SU-DHL-6 (cell line): ENCODE data around the gene ATP5PF.

Source experiments
- H2AFZ ChIP-seq: fragments of 200-600 bp; sonication (generic); 2 replicates; pipeline ENCODE4 v1.6.1; 2014; ENCODE audit warnings: low read depth, mild to moderate bottlenecking, moderate library complexity, mixed read lengths, antibody characterized with exemption, low read length; ENCODE audit not compliant: severe bottlenecking
- H3F3A ChIP-seq: fragments of 200-600 bp; shearing (Covaris generic); 2 replicates; pipeline ENCODE4 v1.6.0; 2016; ENCODE audit warnings: antibody characterized with exemption, mild to moderate bottlenecking; ENCODE audit not compliant: insufficient read depth
- H3K27ac ChIP-seq: fragments of 200-600 bp; sonication (generic); 2 replicates; pipeline ENCODE4 v1.5.1; 2016; ENCODE audit warnings: low read depth, mild to moderate bottlenecking, low read length, moderate library complexity, mixed read lengths
- H3K27me3 ChIP-seq: fragments of 200-600 bp; sonication (generic), shearing (Covaris generic); 2 replicates; pipeline ENCODE4 v1.6.0; 2014; ENCODE audit warnings: mild to moderate bottlenecking, low read length
- H3K36me3 ChIP-seq: fragments of 200-600 bp; sonication (generic); 2 replicates; pipeline ENCODE4 v1.6.1; 2014; ENCODE audit warnings: mild to moderate bottlenecking, low read length, mixed read lengths
- H3K4me2 ChIP-seq: fragments of 300-600, 200-600 bp; shearing (Covaris generic), sonication (generic); 2 replicates; pipeline ENCODE4 v1.6.0; 2014; ENCODE audit warnings: low read length, low read depth, mild to moderate bottlenecking; ENCODE audit not compliant: poor library complexity, severe bottlenecking
- H3K4me3 ChIP-seq: fragments of 200-600 bp; sonication (generic); 2 replicates; pipeline ENCODE4 v1.5.1; 2014; ENCODE audit warnings: antibody characterized with exemption, low read length, mild to moderate bottlenecking, mixed read lengths; ENCODE audit not compliant: insufficient read depth, poor library complexity, severe bottlenecking
- H3K79me2 ChIP-seq: fragments of 200-600 bp; sonication (generic); 2 replicates; pipeline ENCODE4 v1.6.1; 2014; ENCODE audit warnings: mild to moderate bottlenecking, low read length, moderate library complexity; ENCODE audit not compliant: insufficient read depth
- H3K9ac ChIP-seq: fragments of 200-600 bp; sonication (generic); 2 replicates; pipeline ENCODE4 v1.7.0; 2014; ENCODE audit warnings: mild to moderate bottlenecking, low read length
- H3K9me2 ChIP-seq: fragments of 200-600 bp; sonication (generic); replicated peaks from 2 replicates; pipeline ENCODE4 v1.6.1; 2014; ENCODE audit warnings: low read length; ENCODE audit not compliant: insufficient read depth
- H3K9me3 ChIP-seq: fragments of 200-600 bp; sonication (generic); 2 replicates; pipeline ENCODE4 v1.6.1; 2014; ENCODE audit warnings: low read length, mixed read lengths; ENCODE audit not compliant: insufficient read depth
- H4K20me1 ChIP-seq: fragments of 200-600 bp; sonication (generic); 2 replicates; pipeline ENCODE4 v1.6.1; 2014; ENCODE audit warnings: low read depth, mild to moderate bottlenecking, antibody characterized with exemption, low read length, moderate library complexity, mixed read lengths
- CTCF ChIP-seq: fragments of 200-600 bp; sonication (generic); IDR thresholded peaks from one replicate; pipeline ENCODE4 v1.5.1; 2017; ENCODE audit warnings: antibody characterized with exemption, mild to moderate bottlenecking, low read length, moderate library complexity; ENCODE audit not compliant: insufficient read depth, poor library complexity, severe bottlenecking
- EZH2phosphoT487 ChIP-seq: fragments of 200-600 bp; sonication (generic), shearing (Covaris generic); conservative IDR thresholded peaks from 2 replicates; pipeline ENCODE4 v1.6.1; 2018; ENCODE audit warnings: mild to moderate bottlenecking, antibody characterized with exemption, low read length, moderate library complexity, mixed read lengths

ATP5PF gene

GRCh38 chr21:25735646-25736597 is 1.2 kb upstream of the ATP5PF start:
- Histone ChIP-seq H3K36me3 (no peaks in the 10 kb centered on the region), H3K27me3 (no peaks in the 10 kb centered on the region), H3K9ac (peak overlapping the region; percentile 94), H3K9me3 (no peaks in the 10 kb centered on the region), H3K9me2 (no peaks in the 10 kb centered on the region), H3K79me2 (peaks cover 91% of the 10 kb centered on the region), H3F3A (peaks cover 8% of the 10 kb centered on the region), H3K27ac (peak overlapping the region; percentile 95), H4K20me1 (no peaks in the 10 kb centered on the region), H3K4me2 (peak overlapping the region; percentile 99), H3K4me3 (peak overlapping the region; percentile 96), H2AFZ (peak overlapping the region; percentile 89)
- TF ChIP-seq CTCF (no peak), EZH2phosphoT487 (no peak)

- Histone ChIP-seq H3K9me2 (no peaks in the 10 kb centered on the region), H3K4me2 (peak overlapping the region; percentile 96), H3K27me3 (no peaks in the 10 kb centered on the region)
Measured at GRCh38 chr21:25734654-25734903, 125 bp downstream of the ATP5PF start.

GRCh38 chr21:25733859-25734653 is 648 bp downstream of the ATP5PF start:
- H3K27ac ChIP-seq = peak overlapping the region; percentile 95
- peak overlapping the region; percentile 96 for H3K4me2 ChIP-seq
- H3K9me2 ChIP-seq = no peaks in the 10 kb centered on the region
- H3K9ac ChIP-seq = peak overlapping the region; percentile 94
- no peaks in the 10 kb centered on the region for H3K27me3 ChIP-seq
- peaks cover 13% of the 10 kb centered on the region for H3F3A ChIP-seq
- no peaks in the 10 kb centered on the region for H4K20me1 ChIP-seq
- no peak for TF ChIP-seq CTCF
- TF ChIP-seq EZH2phosphoT487 = no peak
- H3K36me3 ChIP-seq = peaks cover 12% of the 10 kb centered on the region; the same call in 1 of the 2 replicates
- no peaks in the 10 kb centered on the region for H3K9me3 ChIP-seq
- H3K4me3 ChIP-seq = peak overlapping the region; percentile 78
- H2AFZ ChIP-seq = peak overlapping the region; percentile 13
- H3K79me2 ChIP-seq = peaks cover 88% of the 10 kb centered on the region

More at GRCh38 chr21:25734654-25734903, 125 bp downstream of the ATP5PF start:
- no peaks in the 10 kb centered on the region for H3K9me3 ChIP-seq
- TF ChIP-seq CTCF = no peak
- TF ChIP-seq EZH2phosphoT487 = no peak
- H3F3A ChIP-seq = peaks cover 13% of the 10 kb centered on the region
- H2AFZ ChIP-seq = peak overlapping the region; percentile 13
- peaks cover 7% of the 10 kb centered on the region; the same call in 1 of the 2 replicates for H3K36me3 ChIP-seq
- H3K9ac ChIP-seq = peak overlapping the region; percentile 94
- H4K20me1 ChIP-seq = no peaks in the 10 kb centered on the region
- peaks cover 88% of the 10 kb centered on the region for H3K79me2 ChIP-seq
- H3K27ac ChIP-seq = peak overlapping the region; percentile 95
- H3K4me3 ChIP-seq = peak overlapping the region; percentile 78
